ENCODE data around the gene SCGB1C1.
A peak's percentile ranks its signal among the peaks of the same experiment; 100 is the strongest.
"Not testable (repeated sequence)": the region's sequence is repeated elsewhere in the genome, so short reads cannot be mapped to it uniquely, and the experiment has no call there.

The SCGB1C1 gene

GRCh38 chr11:220641-221215 is 27.9 kb downstream of the SCGB1C1 start:
- WGBS (ENCODE audit: insufficient coverage): 100% methylated on average over 1 of the region's 3 CpGs
- DNase-seq: peak; percentile 51 to 71 (median 67)
- POLR2A ChIA-PET; H3K4me1 ChIP-seq (ENCODE audit: control extremely low read depth in 1 of 4, control insufficient read depth in 4 of 4, insufficient read depth in 4 of 4, low read length in 3 of 4); H3K9me3 ChIP-seq (ENCODE audit: control extremely low read depth in 1 of 5, control insufficient read depth in 4 of 5, insufficient read depth in 2 of 5, low read depth in 1 of 5, low read length in 4 of 5); H3K27ac ChIP-seq (ENCODE audit: insufficient read depth in 1 of 2, low read depth in 1 of 2, low read length in 2 of 2, poor library complexity in 1 of 2, severe bottlenecking in 2 of 2); H3K4me3 ChIP-seq (ENCODE audit: control insufficient read depth in 1 of 7, extremely low read depth in 1 of 7, insufficient read depth in 4 of 7, low read depth in 2 of 7, low read length in 6 of 7); H3K27me3 ChIP-seq (replicated peaks in 2 of 5; ENCODE audit: control insufficient read depth in 4 of 5, insufficient read depth in 5 of 5, low read length in 4 of 5): not testable (repeated sequence)
- peaks cover 2 to 31% (median 20%) of the 10 kb centered on the region in 4 experiments for H3K36me3 ChIP-seq (ENCODE audit: control insufficient read depth in 4 of 4, insufficient read depth in 4 of 4, low read length in 3 of 4)
- CTCF ChIA-PET: interaction anchor here (0.7 to 1.4 kb wide), 2 partner anchors 9 to 12 kb away, joined by 3 to 5 read pairs; no protein-coding TSS in a partner anchor

GRCh38 chr11:221539-221938 is 28.7 kb downstream of the SCGB1C1 start:
- POLR2A ChIA-PET: no interaction called here
- CTCF ChIA-PET: interaction anchor here (0.7 to 1.4 kb wide), 2 partner anchors 9 to 13 kb away, joined by 3 to 5 read pairs; no protein-coding TSS in a partner anchor

GRCh38 chr11:221998-222789 is 29.3 kb downstream of the SCGB1C1 start:
- Histone ChIP-seq H3K27ac (ENCODE audit: insufficient read depth in 1 of 2, low read depth in 1 of 2, low read length in 2 of 2, poor library complexity in 1 of 2, severe bottlenecking in 2 of 2) (no peak overlapping the region), H3K9me3 (ENCODE audit: control extremely low read depth in 1 of 5, control insufficient read depth in 4 of 5, insufficient read depth in 2 of 5, low read depth in 1 of 5, low read length in 4 of 5) (no peaks in the 10 kb centered on the region), H3K4me1 (ENCODE audit: control extremely low read depth in 1 of 4, control insufficient read depth in 4 of 4, insufficient read depth in 4 of 4, low read length in 3 of 4) (peaks cover 0 to 2% (median 0%) of the 10 kb centered on the region in 4 experiments), H3K4me3 (ENCODE audit: control insufficient read depth in 1 of 7, extremely low read depth in 1 of 7, insufficient read depth in 4 of 7, low read depth in 2 of 7, low read length in 6 of 7) (no peak overlapping the region), H3K27me3 (replicated peaks in 2 of 5; ENCODE audit: control insufficient read depth in 4 of 5, insufficient read depth in 5 of 5, low read length in 4 of 5) (no peaks in the 10 kb centered on the region), H3K36me3 (ENCODE audit: control insufficient read depth in 4 of 4, insufficient read depth in 4 of 4, low read length in 3 of 4) (peaks cover 2 to 22% (median 13%) of the 10 kb centered on the region in 4 experiments)
- POLR2A ChIA-PET: interaction anchor here (1.4 kb wide), 1 partner anchor 9 kb away, joined by 3 read pairs; no protein-coding TSS in a partner anchor
- DNase-seq: no peak
- CTCF ChIA-PET: interaction anchor here (1.1 to 1.4 kb wide), 2 partner anchors 8 to 11 kb away, joined by 3 to 5 read pairs; no protein-coding TSS in a partner anchor
- WGBS (ENCODE audit: insufficient coverage): 98% methylated on average over 14 of the region's 14 CpGs

More at GRCh38 chr11:221539-221938, 28.7 kb downstream of the SCGB1C1 start:
- no peaks in the 10 kb centered on the region for H3K9me3 ChIP-seq (ENCODE audit: control extremely low read depth in 1 of 5, control insufficient read depth in 4 of 5, insufficient read depth in 2 of 5, low read depth in 1 of 5, low read length in 4 of 5)
- no peaks in the 10 kb centered on the region for H3K27me3 ChIP-seq (replicated peaks in 2 of 5; ENCODE audit: control insufficient read depth in 4 of 5, insufficient read depth in 5 of 5, low read length in 4 of 5)
- H3K4me1 ChIP-seq (ENCODE audit: control extremely low read depth in 1 of 4, control insufficient read depth in 4 of 4, insufficient read depth in 4 of 4, low read length in 3 of 4): peaks cover 0 to 2% (median 0%) of the 10 kb centered on the region in 4 experiments
- no peak overlapping the region for H3K27ac ChIP-seq (ENCODE audit: insufficient read depth in 1 of 2, low read depth in 1 of 2, low read length in 2 of 2, poor library complexity in 1 of 2, severe bottlenecking in 2 of 2)
- H3K36me3 ChIP-seq (ENCODE audit: control insufficient read depth in 4 of 4, insufficient read depth in 4 of 4, low read length in 3 of 4): peaks cover 2 to 23% (median 14%) of the 10 kb centered on the region in 4 experiments
- no peak for DNase-seq
- 100% methylated on average over 5 of the region's 7 CpGs for WGBS (ENCODE audit: insufficient coverage)
- no peak overlapping the region for H3K4me3 ChIP-seq (ENCODE audit: control insufficient read depth in 1 of 7, extremely low read depth in 1 of 7, insufficient read depth in 4 of 7, low read depth in 2 of 7, low read length in 6 of 7)

GRCh38 chr11:223026-223789 is 30.3 kb downstream of the SCGB1C1 start:
- Histone ChIP-seq H3K9me3 (ENCODE audit: control extremely low read depth in 1 of 5, control insufficient read depth in 4 of 5, insufficient read depth in 2 of 5, low read depth in 1 of 5, low read length in 4 of 5) (no peaks in the 10 kb centered on the region), H3K4me3 (ENCODE audit: control insufficient read depth in 1 of 7, extremely low read depth in 1 of 7, insufficient read depth in 4 of 7, low read depth in 2 of 7, low read length in 6 of 7) (no peak overlapping the region), H3K36me3 (ENCODE audit: control insufficient read depth in 4 of 4, insufficient read depth in 4 of 4, low read length in 3 of 4) (peaks cover 2 to 22% (median 11%) of the 10 kb centered on the region in 4 experiments), H3K27ac (ENCODE audit: insufficient read depth in 1 of 2, low read depth in 1 of 2, low read length in 2 of 2, poor library complexity in 1 of 2, severe bottlenecking in 2 of 2) (no peak overlapping the region), H3K4me1 (ENCODE audit: control extremely low read depth in 1 of 4, control insufficient read depth in 4 of 4, insufficient read depth in 4 of 4, low read length in 3 of 4) (peaks cover 0 to 2% (median 0%) of the 10 kb centered on the region in 4 experiments), H3K27me3 (replicated peaks in 2 of 5; ENCODE audit: control insufficient read depth in 4 of 5, insufficient read depth in 5 of 5, low read length in 4 of 5) (no peaks in the 10 kb centered on the region)
- ChIA-PET CTCF (interaction anchor here (1.1 to 1.2 kb wide), 2 partner anchors 8 to 10 kb away, joined by 3 read pairs; no protein-coding TSS in a partner anchor), POLR2A (interaction anchor here (0.5 to 1.4 kb wide), 2 partner anchors 8 to 11 kb away, joined by 3 read pairs; no protein-coding TSS in a partner anchor)
- WGBS (ENCODE audit: insufficient coverage): 98% methylated on average over 13 of the region's 16 CpGs
- no peak for DNase-seq

- H3K27me3 ChIP-seq (replicated peaks in 2 of 5; ENCODE audit: control insufficient read depth in 4 of 5, insufficient read depth in 5 of 5, low read length in 4 of 5): no peaks in the 10 kb centered on the region
- no peak for DNase-seq
- ChIA-PET CTCF (interaction anchor here (1.2 kb wide), 1 partner anchor 7 kb away, joined by 3 read pairs; no protein-coding TSS in a partner anchor), POLR2A (no interaction called here)
- no peaks in the 10 kb centered on the region for H3K9me3 ChIP-seq (ENCODE audit: control extremely low read depth in 1 of 5, control insufficient read depth in 4 of 5, insufficient read depth in 2 of 5, low read depth in 1 of 5, low read length in 4 of 5)
- H3K27ac ChIP-seq (ENCODE audit: insufficient read depth in 1 of 2, low read depth in 1 of 2, low read length in 2 of 2, poor library complexity in 1 of 2, severe bottlenecking in 2 of 2): no peak overlapping the region
- WGBS (ENCODE audit: insufficient coverage): 95% methylated on average over 4 of the region's 9 CpGs
- H3K36me3 ChIP-seq (ENCODE audit: control insufficient read depth in 4 of 4, insufficient read depth in 4 of 4, low read length in 3 of 4): peaks cover 2 to 22% (median 7%) of the 10 kb centered on the region in 4 experiments
- H3K4me1 ChIP-seq (ENCODE audit: control extremely low read depth in 1 of 4, control insufficient read depth in 4 of 4, insufficient read depth in 4 of 4, low read length in 3 of 4): peaks cover 0 to 2% (median 0%) of the 10 kb centered on the region in 4 experiments
- no peak overlapping the region for H3K4me3 ChIP-seq (ENCODE audit: control insufficient read depth in 1 of 7, extremely low read depth in 1 of 7, insufficient read depth in 4 of 7, low read depth in 2 of 7, low read length in 6 of 7)
Observed at GRCh38 chr11:223884-224283, 31.0 kb downstream of the SCGB1C1 start.

- H3K36me3 ChIP-seq (ENCODE audit: control insufficient read depth in 4 of 4, insufficient read depth in 4 of 4, low read length in 3 of 4): peaks cover 2 to 22% (median 7%) of the 10 kb centered on the region in 4 experiments
- POLR2A ChIA-PET: no interaction called here
- CTCF ChIA-PET: interaction anchor here (0.7 to 0.9 kb wide), 2 partner anchors 8 to 11 kb away, joined by 3 read pairs; no protein-coding TSS in a partner anchor
Observed at GRCh38 chr11:224424-224823, 31.5 kb downstream of the SCGB1C1 start.

More at GRCh38 chr11:224424-224823, 31.5 kb downstream of the SCGB1C1 start:
- Histone ChIP-seq H3K4me1 (ENCODE audit: control extremely low read depth in 1 of 4, control insufficient read depth in 4 of 4, insufficient read depth in 4 of 4, low read length in 3 of 4) (peaks cover 0 to 2% (median 0%) of the 10 kb centered on the region in 4 experiments), H3K9me3 (ENCODE audit: control extremely low read depth in 1 of 5, control insufficient read depth in 4 of 5, insufficient read depth in 2 of 5, low read depth in 1 of 5, low read length in 4 of 5) (no peaks in the 10 kb centered on the region), H3K27ac (ENCODE audit: insufficient read depth in 1 of 2, low read depth in 1 of 2, low read length in 2 of 2, poor library complexity in 1 of 2, severe bottlenecking in 2 of 2) (no peak overlapping the region), H3K4me3 (ENCODE audit: control insufficient read depth in 1 of 7, extremely low read depth in 1 of 7, insufficient read depth in 4 of 7, low read depth in 2 of 7, low read length in 6 of 7) (no peak overlapping the region), H3K27me3 (replicated peaks in 2 of 5; ENCODE audit: control insufficient read depth in 4 of 5, insufficient read depth in 5 of 5, low read length in 4 of 5) (no peaks in the 10 kb centered on the region)
- DNase-seq: no peak
- 90% methylated on average over 7 of the region's 7 CpGs for WGBS (ENCODE audit: insufficient coverage)

All from common myeloid progenitor, CD34-positive (primary cell).